Common myeloid progenitor, CD34-positive (primary cell): ENCODE measurements around the gene TMEM203.

ENCODE experiments used
- CTCF ChIA-PET: fragments of 350-600 bp; sonication (Branson Sonifier 250); formaldehyde crosslinking; loops from one replicate; lab custom pipeline; 2021; ENCODE audit warnings: antibody characterized with exemption; lab: Charles Lee
- POLR2A ChIA-PET: fragments of 350-600 bp; sonication (Branson Sonifier 250); formaldehyde crosslinking; loops from one replicate; lab custom pipeline; 2021; ENCODE audit warnings: antibody characterized with exemption; lab: Charles Lee
- DNase-seq, 3 donors: peaks; one replicate each; pipeline versions ENCODE4 v3.0.0 to v3.0.0-alpha.2; 2013
- H3K27ac ChIP-seq, 2 experiments: 1 replicate in 1 of 2; 2 replicates in 1 of 2; pipeline ENCODE4 v1.7.0; 2013; ENCODE audit warnings: inconsistent platforms in 2 of 2, low read length in 2 of 2, mild to moderate bottlenecking in 2 of 2, low read depth in 1 of 2, moderate library complexity in 1 of 2; ENCODE audit not compliant: severe bottlenecking in 2 of 2, insufficient read depth in 1 of 2, poor library complexity in 1 of 2
- H3K27me3 ChIP-seq, 5 experiments: replicated peaks in 2 of 5; 1 replicate in 3 of 5; 2 replicates in 2 of 5; pipeline versions ENCODE4 v1.6.1 to v1.7.0; 2013; ENCODE audit warnings: low read length in 4 of 5, mild to moderate bottlenecking in 2 of 5, moderate library complexity in 2 of 5, inconsistent platforms in 1 of 5; ENCODE audit not compliant: insufficient read depth in 5 of 5, control insufficient read depth in 4 of 5
- H3K36me3 ChIP-seq, 4 experiments: 1 replicate in 2 of 4; 2 replicates in 2 of 4; pipeline versions ENCODE4 v1.6.1 to v1.7.0; 2013; ENCODE audit warnings: low read length in 3 of 4, control low read depth in 1 of 4, mild to moderate bottlenecking in 1 of 4; ENCODE audit not compliant: control insufficient read depth in 4 of 4, insufficient read depth in 4 of 4
- H3K4me1 ChIP-seq, 4 experiments: 1 replicate in 3 of 4; 2 replicates in 1 of 4; pipeline versions ENCODE4 v1.6.1 to v1.7.1; 2013; ENCODE audit warnings: low read length in 3 of 4, mild to moderate bottlenecking in 3 of 4, control low read depth in 1 of 4, inconsistent platforms in 1 of 4, moderate library complexity in 1 of 4; ENCODE audit not compliant: control insufficient read depth in 4 of 4, insufficient read depth in 4 of 4; ENCODE audit errors: control extremely low read depth in 1 of 4
- H3K4me3 ChIP-seq, 7 experiments: 1 replicate in 4 of 7; 2 replicates in 3 of 7; pipeline versions ENCODE4 v1.5.1 to v1.7.0; 2013; ENCODE audit warnings: mild to moderate bottlenecking in 7 of 7, low read length in 6 of 7, moderate library complexity in 6 of 7, inconsistent platforms in 2 of 7, low read depth in 2 of 7, control low read depth in 1 of 7; ENCODE audit not compliant: insufficient read depth in 4 of 7, control insufficient read depth in 1 of 7; ENCODE audit errors: extremely low read depth in 1 of 7
- H3K9me3 ChIP-seq, 5 experiments: 1 replicate in 4 of 5; 2 replicates in 1 of 5; pipeline versions ENCODE4 v1.6.1 to v1.7.1; 2013; ENCODE audit warnings: low read length in 4 of 5, mild to moderate bottlenecking in 2 of 5, inconsistent platforms in 1 of 5, low read depth in 1 of 5, moderate library complexity in 1 of 5; ENCODE audit not compliant: control insufficient read depth in 4 of 5, insufficient read depth in 2 of 5; ENCODE audit errors: control extremely low read depth in 1 of 5
- WGBS: methylation state at CpG from one replicate; pipeline ENCODE4 v1.1.5; 2013; ENCODE audit not compliant: insufficient coverage; 5-methylcytosine and 5-hydroxymethylcytosine counted together

The TMEM203 gene

GRCh38 chr9:137168573-137168903 is 36.9 kb downstream of the TMEM203 start:
- Histone ChIP-seq H3K4me1 (peaks cover 0 to 70% (median 49%) of the 10 kb centered on the region in 4 experiments), H3K27ac (no peak overlapping the region), H3K4me3 (peak overlapping the region in 5 of 7 experiments; percentile 35 to 75 (median 67)), H3K9me3 (no peaks in the 10 kb centered on the region), H3K27me3 (peaks cover 0 to 71% (median 15%) of the 10 kb centered on the region in 5 experiments), H3K36me3 (no peaks in the 10 kb centered on the region)
- peak in 1 of 3 donors; percentile 24 for DNase-seq
- POLR2A ChIA-PET = interaction anchor here (0.7 kb wide), 1 partner anchor 595 kb away, joined by 5 read pairs; no protein-coding TSS in a partner anchor
- CTCF ChIA-PET = no interaction called here
- WGBS = under 1% methylated on average over 31 of the region's 36 CpGs

DNA sequence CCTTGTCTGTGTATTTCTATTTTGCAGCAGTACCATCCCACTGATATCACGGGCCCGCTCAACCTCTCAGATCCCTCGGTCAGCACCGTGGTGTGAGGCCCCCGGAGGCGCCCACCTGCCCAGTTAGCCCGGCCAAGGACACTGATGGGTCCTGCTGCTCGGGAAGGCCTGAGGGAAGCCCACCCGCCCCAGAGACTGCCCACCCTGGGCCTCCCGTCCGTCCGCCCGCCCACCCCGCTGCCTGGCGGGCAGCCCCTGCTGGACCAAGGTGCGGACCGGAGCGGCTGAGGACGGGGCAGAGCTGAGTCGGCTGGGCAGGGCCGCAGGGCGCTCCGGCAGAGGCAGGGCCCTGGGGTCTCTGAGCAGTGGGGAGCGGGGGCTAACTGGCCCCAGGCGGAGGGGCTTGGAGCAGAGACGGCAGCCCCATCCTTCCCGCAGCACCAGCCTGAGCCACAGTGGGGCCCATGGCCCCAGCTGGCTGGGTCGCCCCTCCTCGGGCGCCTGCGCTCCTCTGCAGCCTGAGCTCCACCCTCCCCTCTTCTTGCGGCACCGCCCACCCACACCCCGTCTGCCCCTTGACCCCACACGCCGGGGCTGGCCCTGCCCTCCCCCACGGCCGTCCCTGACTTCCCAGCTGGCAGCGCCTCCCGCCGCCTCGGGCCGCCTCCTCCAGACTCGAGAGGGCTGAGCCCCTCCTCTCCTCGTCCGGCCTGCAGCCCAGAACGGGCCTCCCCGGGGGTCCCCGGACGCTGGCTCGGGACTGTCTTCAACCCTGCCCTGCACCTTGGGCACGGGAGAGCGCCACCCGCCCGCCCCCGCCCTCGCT is 37.5 kb downstream of the TMEM203 start:
- Histone ChIP-seq H3K36me3 (no peaks in the 10 kb centered on the region), H3K4me1 (peaks cover 0 to 70% (median 50%) of the 10 kb centered on the region in 4 experiments), H3K9me3 (no peaks in the 10 kb centered on the region), H3K27me3 (peaks cover 0 to 76% (median 18%) of the 10 kb centered on the region in 5 experiments), H3K4me3 (peak overlapping the region in 3 of 7 experiments; percentile 22 to 67 (median 57)), H3K27ac (no peak overlapping the region)
- DNase-seq = no peak
- POLR2A ChIA-PET = interaction anchor here (0.7 kb wide), 1 partner anchor 594 kb away, joined by 5 read pairs; no protein-coding TSS in a partner anchor
- CTCF ChIA-PET = interaction anchor here (1.2 kb wide), 1 partner anchor 67 kb away, joined by 3 read pairs; no protein-coding TSS in a partner anchor
- WGBS = 12% methylated on average over 41 of the region's 57 CpGs

DNA sequence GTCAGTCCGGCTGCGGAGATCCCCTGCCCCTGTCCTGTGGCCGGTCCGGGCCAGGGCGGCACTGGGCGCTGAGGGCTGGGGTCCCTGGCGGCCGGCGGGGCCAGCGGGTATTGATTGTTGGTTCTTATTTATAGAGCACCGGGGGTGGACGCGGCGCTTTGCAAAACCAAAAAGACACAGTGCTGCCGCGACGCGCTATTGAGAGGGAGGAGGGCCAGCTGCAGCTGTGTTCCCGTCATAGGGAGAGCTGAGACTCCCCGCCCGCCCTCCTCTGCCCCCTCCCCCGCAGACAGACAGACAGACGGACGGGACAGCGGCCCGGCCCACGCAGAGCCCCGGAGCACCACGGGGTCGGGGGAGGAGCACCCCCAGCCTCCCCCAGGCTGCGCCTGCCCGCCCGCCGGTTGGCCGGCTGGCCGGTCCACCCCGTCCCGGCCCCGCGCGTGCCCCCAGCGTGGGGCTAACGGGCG is 38.1 kb downstream of the TMEM203 start:
- no peaks in the 10 kb centered on the region for H3K9me3 ChIP-seq
- ChIA-PET POLR2A (no interaction called here), CTCF (interaction anchor here (1.2 kb wide), 1 partner anchor 68 kb away, joined by 3 read pairs; no protein-coding TSS in a partner anchor)
- WGBS = 34% methylated on average over 35 of the region's 44 CpGs
- H3K27me3 ChIP-seq = peaks cover 0 to 83% (median 18%) of the 10 kb centered on the region in 5 experiments
- H3K27ac ChIP-seq = no peak overlapping the region
- H3K4me3 ChIP-seq = peak overlapping the region in 1 of 7 experiments; percentile 57
- DNase-seq = peak in 1 of 3 donors; percentile 21
- peaks cover 0 to 70% (median 49%) of the 10 kb centered on the region in 4 experiments for H3K4me1 ChIP-seq
- no peaks in the 10 kb centered on the region for H3K36me3 ChIP-seq

DNA sequence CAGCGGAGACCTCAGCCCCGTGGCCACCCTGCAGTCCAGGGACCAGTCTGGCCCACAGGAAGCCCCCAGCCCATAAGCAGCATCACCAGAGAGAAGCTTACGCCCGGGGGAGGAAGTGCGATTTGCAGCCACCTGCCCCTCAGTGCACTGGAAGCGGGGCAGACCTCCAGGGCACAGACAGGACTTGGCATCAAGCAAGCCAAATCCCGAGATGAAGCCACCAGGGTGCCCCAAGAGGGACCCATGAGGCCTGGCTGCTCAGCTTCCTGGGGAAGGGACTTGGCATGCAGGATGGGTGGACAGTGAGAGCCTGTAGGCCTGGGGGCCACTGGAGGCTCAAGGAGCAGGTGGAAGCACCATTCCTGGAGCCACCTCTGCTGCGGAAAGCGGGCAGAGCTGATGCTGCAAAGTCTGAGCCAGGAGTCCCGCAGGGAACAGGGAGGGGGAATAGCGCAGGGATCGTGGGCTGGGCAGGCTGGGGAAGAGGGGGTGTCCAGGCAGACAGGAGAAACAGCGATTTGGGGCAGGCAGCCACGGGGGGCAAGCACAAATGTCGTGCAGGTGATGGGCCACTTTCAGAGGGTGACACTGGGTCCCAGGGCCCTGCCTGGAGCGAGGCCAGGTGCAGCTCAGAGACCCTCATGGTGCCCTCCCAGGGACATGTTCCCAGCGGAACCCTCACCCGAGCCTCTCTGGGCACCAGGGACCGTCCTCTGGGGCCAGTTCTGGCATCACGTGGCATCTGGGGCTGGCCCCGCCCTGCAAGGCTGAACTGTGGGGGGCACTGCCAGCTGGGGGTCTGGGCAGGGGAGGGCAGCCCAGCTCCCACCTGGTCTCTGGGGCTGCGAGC is 38.8 kb downstream of the TMEM203 start:
- Histone ChIP-seq H3K36me3 (no peaks in the 10 kb centered on the region), H3K27ac (no peak overlapping the region), H3K4me3 (no peak overlapping the region), H3K4me1 (peaks cover 0 to 69% (median 48%) of the 10 kb centered on the region in 4 experiments), H3K9me3 (no peaks in the 10 kb centered on the region), H3K27me3 (peaks cover 0 to 90% (median 14%) of the 10 kb centered on the region in 5 experiments)
- no peak for DNase-seq
- CTCF ChIA-PET = interaction anchor here (0.8 to 1.3 kb wide), 4 partner anchors 9 to 68 kb away, joined by 3 read pairs; no protein-coding TSS in a partner anchor
- POLR2A ChIA-PET = no interaction called here
- WGBS = 66% methylated on average over 15 of the region's 22 CpGs

DNA sequence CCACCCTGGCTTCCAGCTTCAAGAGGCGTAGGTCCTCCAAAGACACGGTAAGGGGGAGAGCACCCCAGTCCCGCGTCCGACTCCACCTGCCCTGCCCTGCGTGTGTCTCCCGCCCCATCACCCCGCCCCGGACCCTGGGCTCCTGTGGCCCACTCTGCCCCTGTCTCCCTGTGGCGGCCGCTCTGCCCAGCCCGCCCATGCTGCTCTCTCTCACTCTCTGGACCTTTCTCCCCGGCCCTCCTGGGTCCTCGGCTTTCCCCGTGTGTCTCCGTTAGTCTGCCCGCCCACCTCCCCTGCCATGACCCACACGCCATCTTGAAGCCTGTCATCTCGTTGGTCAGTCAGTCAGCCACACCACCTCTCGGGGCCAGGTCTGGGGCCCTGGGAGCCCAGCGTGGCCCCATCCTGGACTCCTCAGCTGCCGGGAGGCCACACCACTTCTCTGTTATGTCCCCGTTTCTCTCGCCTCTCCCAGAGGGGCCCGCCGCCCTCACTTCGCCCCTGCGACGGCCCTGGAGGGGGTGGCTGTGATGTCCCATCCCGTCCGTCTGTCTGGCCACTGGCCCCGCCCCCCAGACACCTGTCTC is 40.1 kb downstream of the TMEM203 start:
- H3K4me1 ChIP-seq = peaks cover 0 to 58% (median 41%) of the 10 kb centered on the region in 4 experiments
- no peak for DNase-seq
- 92% methylated on average over 29 of the region's 32 CpGs for WGBS
- POLR2A ChIA-PET = no interaction called here
- H3K4me3 ChIP-seq = no peak overlapping the region
- H3K27ac ChIP-seq = no peak overlapping the region
- H3K27me3 ChIP-seq = peaks cover 0 to 96% (median 14%) of the 10 kb centered on the region in 5 experiments
- H3K9me3 ChIP-seq = no peaks in the 10 kb centered on the region
- H3K36me3 ChIP-seq = no peaks in the 10 kb centered on the region
- CTCF ChIA-PET = interaction anchor here (1.1 kb wide), 1 partner anchor 10 kb away, joined by 3 read pairs; no protein-coding TSS in a partner anchor

GRCh38 chr9:137164370-137165249 is 40.8 kb downstream of the TMEM203 start:
- DNase-seq = no peak
- 86% methylated on average over 27 of the region's 34 CpGs for WGBS
- no peaks in the 10 kb centered on the region for H3K36me3 ChIP-seq
- peaks cover 0 to 50% (median 36%) of the 10 kb centered on the region in 4 experiments for H3K4me1 ChIP-seq
- peaks cover 0 to 96% (median 14%) of the 10 kb centered on the region in 5 experiments for H3K27me3 ChIP-seq
- POLR2A ChIA-PET = no interaction called here
- CTCF ChIA-PET = no interaction called here
- H3K4me3 ChIP-seq = no peak overlapping the region
- no peak overlapping the region for H3K27ac ChIP-seq
- no peaks in the 10 kb centered on the region for H3K9me3 ChIP-seq
